Measurements from ENCODE around the gene SLC16A6. TPM values are rescaled to one million over a fixed set of nuclear protein-coding genes. Genes with fewer than 3 reads are reported as not detected.
A peak's percentile ranks its signal among the peaks of the same experiment; 100 is the strongest.
"Not testable (repeated sequence)": the region's sequence is repeated elsewhere in the genome, so short reads cannot be mapped to it uniquely, and the experiment has no call there.

SLC16A6 gene
- total and polyA plus RNA-seq, 2 experiments from 2014 or later = 0.15 TPM; not detected in 1

DNA sequence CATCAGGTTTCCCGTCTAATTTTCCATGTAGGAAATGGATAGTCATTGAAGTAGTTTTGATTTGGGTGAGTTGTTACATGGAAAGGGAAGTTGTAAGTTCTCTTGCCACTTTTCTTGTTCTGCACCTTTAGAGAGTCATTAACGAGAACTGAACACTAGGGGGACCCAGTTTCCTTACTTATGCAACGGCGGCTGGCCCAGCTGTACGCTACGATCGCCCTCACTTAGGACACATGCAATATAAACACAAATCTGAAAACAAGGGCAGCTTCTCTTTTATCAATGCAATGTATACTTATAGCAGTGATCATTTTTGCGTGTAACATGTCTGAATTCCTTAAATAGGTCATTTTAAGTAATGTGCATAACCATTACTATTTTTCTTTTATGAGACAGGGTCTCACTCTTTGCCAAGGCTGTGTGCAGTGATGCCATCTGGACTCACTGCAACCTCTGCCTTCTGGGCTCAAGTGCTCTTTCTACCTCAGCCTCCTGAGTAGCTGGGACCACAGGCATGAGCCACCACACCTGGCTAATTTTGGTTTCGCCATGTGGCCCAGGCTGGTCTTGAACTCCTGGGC lies 27.7 kb downstream of the SLC16A6 start:
- H3K27me3 ChIP-seq; H3K4me1 ChIP-seq (ENCODE audit: low read depth); H3K27ac ChIP-seq; H3K4me3 ChIP-seq; H3K36me3 ChIP-seq; H3K9me3 ChIP-seq (ENCODE audit: low read depth): not testable (repeated sequence)
- TF ChIP-seq, protein P1, sequence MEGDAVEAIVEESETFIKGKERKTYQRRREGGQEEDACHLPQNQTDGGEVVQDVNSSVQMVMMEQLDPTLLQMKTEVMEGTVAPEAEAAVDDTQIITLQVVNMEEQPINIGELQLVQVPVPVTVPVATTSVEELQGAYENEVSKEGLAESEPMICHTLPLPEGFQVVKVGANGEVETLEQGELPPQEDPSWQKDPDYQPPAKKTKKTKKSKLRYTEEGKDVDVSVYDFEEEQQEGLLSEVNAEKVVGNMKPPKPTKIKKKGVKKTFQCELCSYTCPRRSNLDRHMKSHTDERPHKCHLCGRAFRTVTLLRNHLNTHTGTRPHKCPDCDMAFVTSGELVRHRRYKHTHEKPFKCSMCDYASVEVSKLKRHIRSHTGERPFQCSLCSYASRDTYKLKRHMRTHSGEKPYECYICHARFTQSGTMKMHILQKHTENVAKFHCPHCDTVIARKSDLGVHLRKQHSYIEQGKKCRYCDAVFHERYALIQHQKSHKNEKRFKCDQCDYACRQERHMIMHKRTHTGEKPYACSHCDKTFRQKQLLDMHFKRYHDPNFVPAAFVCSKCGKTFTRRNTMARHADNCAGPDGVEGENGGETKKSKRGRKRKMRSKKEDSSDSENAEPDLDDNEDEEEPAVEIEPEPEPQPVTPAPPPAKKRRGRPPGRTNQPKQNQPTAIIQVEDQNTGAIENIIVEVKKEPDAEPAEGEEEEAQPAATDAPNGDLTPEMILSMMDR (IDR thresholded peaks at IDR 0.05; ENCODE audit: low read depth, low read length) = peak; percentile 52
- DNase-seq (ENCODE audit: low read depth in 1 of 2, low spot score in 1 of 2) = peak; percentile 47 to 75

DNA sequence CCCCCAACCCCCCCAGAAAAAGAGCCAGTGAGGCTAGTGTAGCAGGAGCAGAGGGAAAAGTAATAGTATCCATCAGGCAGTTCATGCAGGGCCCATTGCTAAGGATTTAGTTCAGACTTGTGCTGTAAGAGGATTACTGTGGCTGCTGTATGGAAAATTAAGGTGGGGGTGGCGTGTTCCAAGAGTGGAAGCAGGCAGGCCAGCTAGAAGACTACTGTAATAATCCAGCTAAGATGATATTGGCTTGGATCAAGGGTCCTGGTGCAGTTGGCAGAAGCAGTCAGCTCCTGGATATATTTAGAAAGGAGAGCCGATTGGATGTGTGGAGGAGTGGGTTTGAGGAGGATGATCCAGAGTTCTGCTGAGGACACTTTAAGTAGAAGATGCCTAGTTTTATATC lies 28.5 kb downstream of the SLC16A6 start:
- not testable (repeated sequence) for H3K4me1 ChIP-seq (ENCODE audit: low read depth); H3K27me3 ChIP-seq; H3K9me3 ChIP-seq (ENCODE audit: low read depth); DNase-seq (ENCODE audit: low read depth in 1 of 2, low spot score in 1 of 2); H3K4me3 ChIP-seq; H3K27ac ChIP-seq; H3K36me3 ChIP-seq

DNA sequence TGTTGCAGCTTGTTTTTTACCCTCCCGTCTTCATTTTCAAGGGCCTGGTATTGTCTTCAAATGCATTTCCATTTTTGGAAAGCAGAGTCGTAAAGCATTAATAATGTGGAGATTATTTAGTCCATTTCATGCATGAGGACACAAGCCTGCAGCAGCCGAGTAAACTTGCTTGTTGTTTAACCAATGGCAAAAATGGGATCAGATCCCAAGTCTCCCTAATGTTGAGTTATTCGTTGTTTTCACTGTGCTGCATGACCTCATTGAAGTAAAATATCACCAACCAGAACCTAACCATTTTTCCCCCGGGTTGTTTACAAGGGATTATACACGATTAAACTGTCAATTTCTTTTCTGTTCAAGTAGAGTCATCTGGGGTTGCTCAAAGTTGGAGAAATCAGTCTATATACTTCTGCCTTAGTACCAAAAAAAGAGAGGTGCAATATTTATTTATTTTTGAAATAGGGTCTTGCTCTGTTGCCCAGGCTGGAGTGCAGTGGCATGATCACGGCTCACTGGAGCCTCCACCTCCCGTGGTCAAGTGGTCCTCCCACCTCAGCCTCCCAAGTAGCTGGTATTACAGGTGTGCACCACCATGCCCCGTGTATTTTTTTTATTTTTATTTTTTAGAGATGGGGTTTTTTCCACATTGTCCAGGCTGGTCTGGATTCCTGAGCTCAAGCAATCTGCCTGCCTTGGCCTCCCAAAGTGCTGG lies 30.7 kb downstream of the SLC16A6 start:
- Histone ChIP-seq H3K4me1 (ENCODE audit: low read depth) (peaks cover 7% of the 10 kb centered on the region), H3K9me3 (ENCODE audit: low read depth) (no peaks in the 10 kb centered on the region), H3K4me3 (no peak overlapping the region), H3K27ac (no peak overlapping the region), H3K36me3 (peaks cover 8% of the 10 kb centered on the region), H3K27me3 (no peaks in the 10 kb centered on the region)
- TF ChIP-seq, protein P1 (IDR thresholded peaks at IDR 0.05; ENCODE audit: low read depth, low read length) = no peak
- no peak for DNase-seq (ENCODE audit: low read depth in 1 of 2, low spot score in 1 of 2)

DNA sequence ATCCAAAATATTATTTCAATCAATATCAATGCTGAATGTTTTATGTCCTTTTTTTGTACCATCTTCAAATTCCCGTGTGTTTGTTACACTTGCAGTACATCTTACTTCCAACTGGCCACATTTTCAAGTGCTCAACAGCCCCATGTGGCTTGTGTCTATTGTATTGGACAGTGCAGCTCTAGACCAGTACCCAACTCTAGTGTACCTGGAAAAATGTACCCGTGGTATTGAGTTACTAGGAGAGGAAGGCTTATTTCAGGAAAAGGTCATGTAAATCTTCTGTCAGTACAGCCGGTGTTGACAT lies 31.3 kb downstream of the SLC16A6 start:
- H3K27ac ChIP-seq; H3K4me3 ChIP-seq; H3K4me1 ChIP-seq (ENCODE audit: low read depth); H3K27me3 ChIP-seq; H3K9me3 ChIP-seq (ENCODE audit: low read depth); DNase-seq (ENCODE audit: low read depth in 1 of 2, low spot score in 1 of 2): not testable (repeated sequence)
- peaks cover 15% of the 10 kb centered on the region for H3K36me3 ChIP-seq

DNA sequence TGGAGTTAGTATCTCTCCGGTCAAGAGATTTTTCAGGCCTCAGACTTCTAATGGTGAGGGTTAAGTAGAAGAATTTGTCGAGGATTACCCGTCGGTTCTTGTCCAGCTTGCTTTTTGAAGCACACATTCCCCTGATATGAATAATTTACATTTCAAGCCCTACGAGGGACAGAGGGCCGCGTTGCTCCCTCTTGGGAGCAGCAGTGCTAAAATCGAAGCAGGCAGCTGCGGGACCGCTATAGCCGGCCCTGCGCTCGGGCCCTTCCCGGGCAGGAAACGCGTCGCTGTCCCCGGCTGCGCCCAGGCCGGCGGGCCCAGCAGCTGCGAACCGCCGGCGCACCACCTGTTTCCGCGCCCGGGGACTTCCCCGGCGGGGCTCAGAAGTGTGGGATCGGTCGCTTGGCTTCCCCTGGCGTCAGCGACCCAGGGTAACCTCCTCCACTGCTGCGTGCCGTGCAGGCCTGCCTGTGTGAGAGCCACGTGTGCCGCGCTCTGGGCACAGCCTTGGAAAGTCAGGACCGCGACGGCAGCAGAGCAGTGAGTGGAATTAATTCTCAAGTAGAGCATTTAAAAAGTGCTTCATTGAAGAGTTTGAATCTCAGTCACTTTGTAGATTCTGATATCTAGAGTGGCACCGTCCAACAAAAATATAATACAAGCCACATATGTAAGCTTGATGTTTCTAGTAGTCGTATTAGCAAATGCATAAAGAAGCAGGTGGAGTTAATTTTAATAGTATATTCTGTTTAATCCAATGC lies 31.9 kb downstream of the SLC16A6 start:
- H3K36me3 ChIP-seq = peaks cover 19% of the 10 kb centered on the region
- not testable (repeated sequence) for H3K27me3 ChIP-seq; H3K9me3 ChIP-seq (ENCODE audit: low read depth); H3K4me3 ChIP-seq; H3K4me1 ChIP-seq (ENCODE audit: low read depth)
- H3K27ac ChIP-seq = peak overlapping the region; percentile 27
- DNase-seq (ENCODE audit: low read depth in 1 of 2, low spot score in 1 of 2) = peak; percentile 49 to 55

DNA sequence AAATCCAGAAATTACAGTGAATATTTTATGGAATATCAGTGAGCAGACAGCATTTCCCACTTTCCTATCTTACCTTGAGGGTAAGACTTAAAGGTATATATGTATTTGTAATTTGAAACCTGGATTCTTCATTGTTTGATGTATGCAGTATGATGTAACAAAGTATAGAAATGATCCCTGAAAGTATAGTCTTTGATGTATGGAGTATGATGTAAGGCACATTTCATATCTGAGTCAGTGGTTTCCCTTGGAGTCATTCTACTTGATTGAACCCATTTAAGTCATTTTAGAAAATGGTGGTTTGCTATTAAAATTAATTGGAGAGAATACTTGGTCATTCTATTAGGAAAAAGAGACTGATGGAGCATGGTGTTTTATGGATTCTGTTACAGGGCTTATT lies 33.0 kb downstream of the SLC16A6 start:
- H3K9me3 ChIP-seq (ENCODE audit: low read depth) = no peaks in the 10 kb centered on the region

DNA sequence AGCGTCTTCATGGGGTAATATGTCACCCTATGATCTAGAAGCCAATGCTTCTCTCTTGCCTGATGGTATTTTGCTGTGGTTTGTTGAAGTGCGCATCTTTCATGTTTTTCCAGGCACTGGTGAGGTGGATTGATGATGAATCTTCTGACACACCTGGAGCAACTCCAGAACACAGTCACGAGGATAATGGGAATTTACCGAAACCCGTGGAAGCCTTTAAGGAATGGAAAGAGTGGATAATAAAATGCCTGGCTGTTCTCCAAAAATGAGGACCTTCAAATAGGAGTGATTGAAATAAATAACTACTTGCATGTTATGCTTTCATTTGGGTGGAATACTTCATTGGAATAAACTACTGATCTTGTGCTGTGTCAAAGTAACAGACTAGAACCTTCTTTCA lies 34.2 kb downstream of the SLC16A6 start:
- not testable (repeated sequence) for H3K4me1 ChIP-seq (ENCODE audit: low read depth); H3K27me3 ChIP-seq; DNase-seq (ENCODE audit: low read depth in 1 of 2, low spot score in 1 of 2); H3K4me3 ChIP-seq; H3K27ac ChIP-seq; H3K9me3 ChIP-seq (ENCODE audit: low read depth)
- H3K36me3 ChIP-seq = peaks cover 19% of the 10 kb centered on the region

More for the DNA sequence above, 33.0 kb downstream of the SLC16A6 start:
- Histone ChIP-seq H3K36me3 (peaks cover 19% of the 10 kb centered on the region), H3K4me1 (ENCODE audit: low read depth) (peaks cover 6% of the 10 kb centered on the region), H3K27me3 (no peaks in the 10 kb centered on the region), H3K27ac (no peak overlapping the region), H3K4me3 (no peak overlapping the region)
- TF ChIP-seq, protein P1 (IDR thresholded peaks at IDR 0.05; ENCODE audit: low read depth, low read length) = no peak
- no peak for DNase-seq (ENCODE audit: low read depth in 1 of 2, low spot score in 1 of 2)

All from cardiac muscle cell (in vitro differentiated cells and primary cell).